Measurements from ENCODE around the gene UBE2E2.

- no peak for TF ChIP-seq ZFP30 (CRISPR knock-in tag; IDR thresholded peaks at IDR 0.05)
- TF ChIP-seq CREB5 (CRISPR knock-in tag; IDR thresholded peaks at IDR 0.05; ENCODE audit: low read depth) = no peak
- TF ChIP-seq, protein P1, sequence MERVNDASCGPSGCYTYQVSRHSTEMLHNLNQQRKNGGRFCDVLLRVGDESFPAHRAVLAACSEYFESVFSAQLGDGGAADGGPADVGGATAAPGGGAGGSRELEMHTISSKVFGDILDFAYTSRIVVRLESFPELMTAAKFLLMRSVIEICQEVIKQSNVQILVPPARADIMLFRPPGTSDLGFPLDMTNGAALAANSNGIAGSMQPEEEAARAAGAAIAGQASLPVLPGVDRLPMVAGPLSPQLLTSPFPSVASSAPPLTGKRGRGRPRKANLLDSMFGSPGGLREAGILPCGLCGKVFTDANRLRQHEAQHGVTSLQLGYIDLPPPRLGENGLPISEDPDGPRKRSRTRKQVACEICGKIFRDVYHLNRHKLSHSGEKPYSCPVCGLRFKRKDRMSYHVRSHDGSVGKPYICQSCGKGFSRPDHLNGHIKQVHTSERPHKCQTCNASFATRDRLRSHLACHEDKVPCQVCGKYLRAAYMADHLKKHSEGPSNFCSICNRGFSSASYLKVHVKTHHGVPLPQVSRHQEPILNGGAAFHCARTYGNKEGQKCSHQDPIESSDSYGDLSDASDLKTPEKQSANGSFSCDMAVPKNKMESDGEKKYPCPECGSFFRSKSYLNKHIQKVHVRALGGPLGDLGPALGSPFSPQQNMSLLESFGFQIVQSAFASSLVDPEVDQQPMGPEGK (CRISPR knock-in tag; IDR thresholded peaks at IDR 0.05; ENCODE audit: borderline replicate concordance) = no peak
- TF ChIP-seq, protein P2, sequence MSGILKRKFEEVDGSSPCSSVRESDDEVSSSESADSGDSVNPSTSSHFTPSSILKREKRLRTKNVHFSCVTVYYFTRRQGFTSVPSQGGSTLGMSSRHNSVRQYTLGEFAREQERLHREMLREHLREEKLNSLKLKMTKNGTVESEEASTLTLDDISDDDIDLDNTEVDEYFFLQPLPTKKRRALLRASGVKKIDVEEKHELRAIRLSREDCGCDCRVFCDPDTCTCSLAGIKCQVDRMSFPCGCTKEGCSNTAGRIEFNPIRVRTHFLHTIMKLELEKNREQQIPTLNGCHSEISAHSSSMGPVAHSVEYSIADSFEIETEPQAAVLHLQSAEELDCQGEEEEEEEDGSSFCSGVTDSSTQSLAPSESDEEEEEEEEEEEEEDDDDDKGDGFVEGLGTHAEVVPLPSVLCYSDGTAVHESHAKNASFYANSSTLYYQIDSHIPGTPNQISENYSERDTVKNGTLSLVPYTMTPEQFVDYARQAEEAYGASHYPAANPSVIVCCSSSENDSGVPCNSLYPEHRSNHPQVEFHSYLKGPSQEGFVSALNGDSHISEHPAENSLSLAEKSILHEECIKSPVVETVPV (CRISPR knock-in tag; IDR thresholded peaks at IDR 0.05) = no peak
- TF ChIP-seq ZC3H10 (CRISPR knock-in tag; IDR thresholded peaks at IDR 0.05) = no peak
- TF ChIP-seq ZNF70 (CRISPR knock-in tag; IDR thresholded peaks at IDR 0.05) = no peak
- TF ChIP-seq ARNTL (CRISPR knock-in tag; IDR thresholded peaks at IDR 0.05; ENCODE audit: borderline replicate concordance, low read depth) = no peak
- TF ChIP-seq SNAI2 (CRISPR knock-in tag; IDR thresholded peaks at IDR 0.05) = no peak
- no peak for TF ChIP-seq ZNF565 (CRISPR knock-in tag; conservative IDR thresholded peaks at IDR 0.05; ENCODE audit: low read depth)
These were observed 14.9 kb downstream of the UBE2E2 start for GRCh38 chr3:23217872-23218554.
